GM12875 (cell line): ENCODE results near the gene GLT6D1.

Experiments
- H3K4me3 ChIP-seq: one replicate; pipeline ENCODE4 v1.5.1; 2011; ENCODE audit warnings: low read depth, low read length, control low read depth
- TF ChIP-seq, protein P1 (sequence below): IDR thresholded peaks from 2 replicates; pipeline ENCODE4 v1.5.1; 2011; ENCODE audit warnings: low read depth, mild to moderate bottlenecking, control low read depth, inconsistent platforms, low read length, moderate library complexity, borderline replicate concordance; ENCODE audit not compliant: insufficient read depth

Gene GLT6D1

DNA sequence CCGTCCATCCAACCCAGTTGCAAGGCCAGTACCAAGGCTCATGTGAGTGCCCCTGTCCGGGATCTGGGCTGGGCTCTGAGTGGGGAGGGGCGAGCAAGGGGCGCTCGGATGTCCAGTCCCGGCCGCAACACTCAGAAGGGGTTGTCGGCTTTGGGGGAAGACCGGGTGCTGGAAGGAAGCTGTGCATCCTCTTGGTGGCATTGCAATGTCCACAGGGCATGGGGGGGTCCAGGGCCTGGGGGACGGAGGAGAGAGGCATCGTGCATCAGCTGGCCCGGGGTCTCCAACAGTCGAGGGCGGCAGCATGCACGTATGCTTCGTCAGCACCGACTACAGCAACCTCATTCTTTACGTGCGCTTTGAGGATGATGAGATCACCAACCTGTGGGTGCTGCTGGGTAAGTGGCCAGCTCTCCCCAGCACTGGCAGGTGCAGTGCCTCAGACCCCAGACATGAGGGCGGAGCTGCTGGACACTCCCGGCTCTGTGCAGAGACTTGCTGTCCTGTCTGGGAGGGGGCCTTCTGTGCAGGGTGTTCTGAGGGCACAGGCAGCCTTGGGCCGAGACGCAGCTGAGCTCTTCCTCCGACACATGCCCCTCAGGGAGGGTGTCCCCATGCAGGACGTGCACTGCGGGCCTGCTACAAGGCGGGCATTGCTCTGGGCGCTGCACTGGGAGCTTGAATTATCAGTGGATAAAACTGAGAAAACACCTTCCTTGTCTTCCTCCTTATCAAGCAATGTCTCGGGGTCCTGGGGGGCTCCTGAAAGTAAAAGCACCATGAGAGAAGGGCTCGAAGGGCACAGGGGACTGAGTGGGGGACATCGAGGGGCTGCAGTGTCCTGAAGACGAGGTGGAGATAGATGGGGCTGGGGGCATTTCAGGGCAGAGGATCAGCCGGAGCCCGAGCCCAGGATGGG lies 22.5 kb downstream of the GLT6D1 start:
- TF ChIP-seq, protein P1, sequence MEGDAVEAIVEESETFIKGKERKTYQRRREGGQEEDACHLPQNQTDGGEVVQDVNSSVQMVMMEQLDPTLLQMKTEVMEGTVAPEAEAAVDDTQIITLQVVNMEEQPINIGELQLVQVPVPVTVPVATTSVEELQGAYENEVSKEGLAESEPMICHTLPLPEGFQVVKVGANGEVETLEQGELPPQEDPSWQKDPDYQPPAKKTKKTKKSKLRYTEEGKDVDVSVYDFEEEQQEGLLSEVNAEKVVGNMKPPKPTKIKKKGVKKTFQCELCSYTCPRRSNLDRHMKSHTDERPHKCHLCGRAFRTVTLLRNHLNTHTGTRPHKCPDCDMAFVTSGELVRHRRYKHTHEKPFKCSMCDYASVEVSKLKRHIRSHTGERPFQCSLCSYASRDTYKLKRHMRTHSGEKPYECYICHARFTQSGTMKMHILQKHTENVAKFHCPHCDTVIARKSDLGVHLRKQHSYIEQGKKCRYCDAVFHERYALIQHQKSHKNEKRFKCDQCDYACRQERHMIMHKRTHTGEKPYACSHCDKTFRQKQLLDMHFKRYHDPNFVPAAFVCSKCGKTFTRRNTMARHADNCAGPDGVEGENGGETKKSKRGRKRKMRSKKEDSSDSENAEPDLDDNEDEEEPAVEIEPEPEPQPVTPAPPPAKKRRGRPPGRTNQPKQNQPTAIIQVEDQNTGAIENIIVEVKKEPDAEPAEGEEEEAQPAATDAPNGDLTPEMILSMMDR, result no peak

DNA sequence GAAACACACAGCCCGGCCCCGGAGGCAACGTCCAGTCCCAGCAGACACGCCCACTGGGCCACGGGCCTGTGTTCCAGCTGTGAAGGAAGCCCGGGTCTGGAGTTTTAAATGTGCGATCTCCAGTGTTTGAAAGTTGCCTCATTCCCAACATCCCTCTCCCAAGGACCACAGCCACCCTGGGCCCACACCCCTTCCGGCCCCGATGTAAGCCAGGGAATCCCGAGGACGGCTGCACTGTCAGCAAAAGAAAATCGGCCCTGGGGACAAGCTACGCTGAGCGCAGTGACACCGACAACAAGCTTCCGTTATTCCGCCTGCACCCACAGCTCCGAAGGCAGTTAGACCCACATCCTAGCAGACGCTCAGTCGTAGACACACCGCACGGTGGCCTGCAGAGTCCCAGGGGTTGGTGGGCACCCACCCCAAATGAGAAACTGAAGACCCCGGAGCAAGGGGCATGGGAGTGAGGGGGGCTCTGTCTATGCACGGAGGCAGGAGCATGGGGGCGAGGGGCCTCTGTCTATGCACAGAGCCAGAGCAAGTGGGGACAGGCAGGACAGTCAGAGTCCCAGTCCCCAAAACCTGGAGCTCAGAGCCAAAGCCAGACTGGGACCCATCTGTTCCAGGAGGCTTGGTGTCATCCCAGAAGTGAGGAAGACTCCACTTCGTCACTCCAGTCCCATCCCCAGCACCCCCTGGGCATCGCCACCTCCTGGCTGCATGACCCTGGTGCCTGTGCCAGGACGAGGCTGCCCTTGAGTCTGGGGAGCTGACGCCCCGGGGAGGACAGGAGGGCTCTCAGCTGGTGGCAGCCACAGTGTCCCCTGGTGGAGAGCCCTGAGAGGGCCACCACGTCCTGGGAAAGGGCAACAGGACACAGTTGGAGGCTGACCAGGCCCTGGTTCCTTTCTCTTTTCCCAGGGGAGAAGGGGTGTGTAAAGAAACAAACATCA lies 23.4 kb downstream of the GLT6D1 start:
- H3K4me3 ChIP-seq, result no peak overlapping the region
- TF ChIP-seq, protein P1, result no peak

More for the DNA sequence above, 22.5 kb downstream of the GLT6D1 start:
- no peak overlapping the region for H3K4me3 ChIP-seq

DNA sequence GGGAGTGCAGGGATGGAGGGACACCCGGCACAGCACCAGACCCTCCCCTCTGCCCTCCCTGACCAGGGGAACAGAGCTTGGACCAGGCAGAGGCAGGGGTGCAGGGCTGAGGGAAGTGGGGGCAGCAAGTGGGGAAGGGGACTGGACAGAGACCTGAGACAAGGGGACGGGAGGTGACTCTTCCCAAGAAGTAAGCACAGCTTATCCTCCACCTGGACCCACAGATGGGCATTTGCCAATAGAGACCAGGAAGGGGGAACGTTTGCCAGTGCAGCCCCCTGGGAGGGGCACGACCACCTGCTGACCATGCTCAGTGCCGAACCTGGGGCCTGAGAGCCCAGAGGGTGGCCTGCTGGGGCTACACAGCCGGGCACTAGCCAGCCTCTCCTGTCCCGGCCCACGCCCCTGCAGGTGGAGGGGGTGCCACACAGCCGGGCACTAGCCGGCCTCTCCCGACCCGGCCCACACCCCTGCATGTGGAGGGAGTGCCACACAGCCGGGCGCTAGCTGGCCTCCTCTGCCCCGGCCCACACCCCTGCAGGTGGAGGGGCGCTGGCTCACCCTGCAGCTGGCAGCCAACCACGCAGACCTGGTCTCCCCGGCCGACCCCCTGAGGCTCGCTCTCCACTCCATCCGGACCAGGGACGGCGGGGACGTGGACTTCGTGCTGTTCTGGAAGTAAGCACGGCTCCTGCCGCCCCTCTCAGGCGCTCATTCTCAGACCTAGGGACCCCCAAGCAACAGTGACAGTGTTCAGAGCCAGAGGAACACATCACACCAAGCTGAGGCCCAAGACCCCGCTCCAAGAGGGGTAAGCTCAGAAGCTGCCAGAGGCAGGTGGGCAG lies 24.3 kb downstream of the GLT6D1 start:
- no peak overlapping the region for H3K4me3 ChIP-seq
- TF ChIP-seq, protein P1, result no peak

DNA sequence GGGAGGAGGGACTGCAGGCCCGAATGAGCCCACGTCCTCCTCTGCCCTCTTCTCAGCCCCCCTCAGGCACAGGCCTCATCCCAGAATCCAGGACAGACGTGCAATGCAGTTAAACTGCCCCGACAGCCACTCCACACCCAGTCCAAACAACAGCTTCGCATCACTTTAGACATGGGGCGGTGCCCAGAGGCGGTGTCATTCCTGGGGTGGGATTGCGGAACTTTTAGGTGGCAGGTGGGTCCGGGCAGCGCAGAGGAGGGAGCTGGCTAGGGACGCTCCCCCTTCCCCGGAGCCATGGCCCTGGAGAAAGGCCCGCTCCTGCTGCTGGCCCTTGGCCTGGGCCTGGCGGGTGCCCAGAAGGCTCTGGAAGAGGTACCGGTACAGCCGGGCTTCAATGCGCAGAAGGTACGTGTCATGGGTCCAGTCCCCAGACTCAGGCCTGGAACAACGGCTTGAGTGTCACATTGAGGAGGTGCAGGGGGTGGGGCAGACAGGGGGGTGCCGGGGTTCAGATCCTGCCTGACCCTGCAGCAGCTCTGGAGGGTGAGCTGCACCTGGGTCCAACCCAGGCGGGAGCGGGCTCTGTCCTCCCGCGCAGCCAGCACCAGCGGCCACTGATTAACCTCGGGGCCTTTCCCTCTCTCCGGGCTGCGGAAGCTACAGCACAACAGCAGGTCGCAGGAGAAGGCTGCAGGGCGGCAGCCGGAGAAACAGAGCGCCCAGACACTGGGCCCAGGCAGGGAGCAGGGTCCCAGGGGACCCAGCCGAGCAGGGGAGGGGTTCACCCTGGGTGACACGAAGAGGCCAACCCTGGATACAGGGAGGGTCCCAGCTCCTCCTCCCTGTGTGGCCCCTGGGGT lies 25.2 kb downstream of the GLT6D1 start:
- TF ChIP-seq, protein P1, result no peak

DNA sequence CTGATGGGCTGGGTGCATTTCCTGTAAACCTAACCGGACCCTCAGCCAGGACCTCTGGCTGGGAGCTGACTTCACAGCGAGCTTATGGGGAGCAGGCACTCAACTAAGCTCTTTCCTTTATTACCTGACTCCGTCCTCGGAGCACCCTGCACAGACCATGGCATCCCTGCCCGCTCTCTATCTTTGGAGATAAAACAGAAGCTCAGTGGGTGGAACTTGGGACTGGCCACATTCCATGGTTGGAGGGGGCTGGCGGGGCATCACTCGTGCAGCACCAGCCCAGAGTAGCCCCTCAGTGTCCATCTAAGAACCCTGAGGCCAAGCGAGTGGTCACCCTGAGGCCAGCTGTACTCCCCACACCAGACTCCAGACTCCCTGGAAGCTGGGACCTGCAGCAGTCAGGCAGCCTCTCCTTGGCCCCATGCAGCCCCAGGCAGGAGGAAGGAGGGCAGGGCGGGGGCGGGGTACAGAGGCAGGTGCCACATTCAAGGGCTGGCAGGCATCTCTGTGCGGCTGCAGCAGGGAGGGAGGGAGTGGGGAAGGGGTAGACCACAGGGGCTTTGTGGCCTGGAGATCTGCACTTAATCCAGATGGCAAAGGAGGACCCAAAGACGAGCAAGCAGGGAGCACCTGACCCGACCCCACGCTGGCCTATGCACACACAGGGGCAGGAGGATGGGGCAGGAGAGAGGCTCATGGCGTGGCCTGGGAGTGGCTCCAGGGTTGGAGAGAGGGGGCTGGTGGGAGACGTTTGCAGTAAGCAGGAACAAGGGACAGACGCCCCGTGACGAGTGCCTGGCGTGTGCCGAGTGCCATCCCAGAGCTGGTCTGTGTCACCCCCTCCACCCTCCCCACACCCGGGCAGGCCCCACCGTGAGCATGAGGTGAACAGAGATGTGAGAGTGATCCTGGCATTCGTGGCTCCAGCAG lies 26.1 kb downstream of the GLT6D1 start:
- H3K4me3 ChIP-seq, result no peak overlapping the region

More for the DNA sequence above, 25.2 kb downstream of the GLT6D1 start:
- H3K4me3 ChIP-seq, result no peak overlapping the region

More for the DNA sequence above, 26.1 kb downstream of the GLT6D1 start:
- TF ChIP-seq, protein P1, result no peak
